H1 (cell line): ENCODE results near the gene SLC15A2. TPM values are rescaled to one million over a fixed set of nuclear protein-coding genes. Genes with fewer than 3 reads are reported as not detected.

Experiments used
- CTCF ChIA-PET: fragments of 300-600 bp; sonication (Branson Sonifier 250); formaldehyde crosslinking; loops from one replicate; lab custom pipeline; 2021; ENCODE audit not compliant: partially characterized antibody; lab: Charles Lee
- POLR2A ChIA-PET: fragments of 300-600 bp; sonication (Branson Sonifier 250); formaldehyde crosslinking; loops from one replicate; lab custom pipeline; 2021; ENCODE audit warnings: inconsistent platforms; ENCODE audit not compliant: partially characterized antibody; lab: Charles Lee
- DNase-seq, 2 experiments: peaks; one replicate each; pipeline versions ENCODE4 v3.0.0 to v3.0.0-alpha.2; 2010 to 2022; ENCODE audit warnings: low spot score in 2 of 2, low read depth in 1 of 2, mixed read lengths in 1 of 2
- FAIRE-seq: peaks from 2 replicates; lab custom pipeline; 2011; peaks lifted over from hg19 to GRCh38; lab: Jason Lieb, UNC
- H2AFZ ChIP-seq: 2 replicates; pipeline ENCODE4 v1.8.1; 2012; ENCODE audit warnings: low read length, inconsistent platforms
- H2AK5ac ChIP-seq: 2 replicates; pipeline ENCODE4 v1.6.1; 2013; ENCODE audit warnings: low read depth, low read length
- H2BK120ac ChIP-seq: replicated peaks from 2 replicates; pipeline ENCODE3; 2013; ENCODE audit warnings: low read depth, low read length, inconsistent platforms
- H2BK12ac ChIP-seq: 2 replicates; pipeline ENCODE4 v1.6.1; 2013; ENCODE audit warnings: low read depth, low read length
- H2BK15ac ChIP-seq: 2 replicates; pipeline ENCODE4 v1.6.1; 2013; ENCODE audit warnings: low read length
- H2BK20ac ChIP-seq: 2 replicates; pipeline ENCODE4 v1.6.1; 2013; ENCODE audit warnings: low read length
- H2BK5ac ChIP-seq: 2 replicates; pipeline ENCODE4 v1.6.1; 2013; ENCODE audit warnings: low read depth, low read length
- H3K14ac ChIP-seq: 2 replicates; pipeline ENCODE4 v1.6.1; 2013; ENCODE audit warnings: inconsistent platforms; ENCODE audit not compliant: insufficient read length
- H3K18ac ChIP-seq: 2 replicates; pipeline ENCODE4 v1.6.1; 2013; ENCODE audit warnings: low read length; ENCODE audit errors: extremely low read depth
- H3K23ac ChIP-seq: 2 replicates; pipeline ENCODE4 v1.6.1; 2013; ENCODE audit warnings: inconsistent platforms; ENCODE audit not compliant: insufficient read length
- H3K23me2 ChIP-seq: 2 replicates; pipeline ENCODE4 v1.6.1; 2013; ENCODE audit warnings: low read depth, low read length
- H3K27ac ChIP-seq: 2 replicates; pipeline ENCODE4 v1.6.1; 2011; ENCODE audit warnings: low read depth, low read length, inconsistent platforms
- H3K27me3 ChIP-seq, 4 experiments: replicated peaks in 1 of 4; 1 replicate in 1 of 4; 2 replicates in 3 of 4; pipeline versions ENCODE4 v1.6.1 to v1.8.1; 2011 to 2013; ENCODE audit warnings: low read length in 3 of 4, mild to moderate bottlenecking in 3 of 4, inconsistent platforms in 2 of 4, mixed read lengths in 2 of 4, moderate library complexity in 1 of 4; ENCODE audit not compliant: control insufficient read depth in 3 of 4, insufficient read depth in 3 of 4; ENCODE audit errors: extremely low read depth in 1 of 4
- H3K36me3 ChIP-seq, 4 experiments: 2 replicates each; pipeline versions ENCODE4 v1.6.1 to v1.8.1; 2011 to 2013; ENCODE audit warnings: mild to moderate bottlenecking in 4 of 4, low read length in 3 of 4, moderate library complexity in 2 of 4, control low read depth in 1 of 4, inconsistent platforms in 1 of 4; ENCODE audit not compliant: insufficient read depth in 4 of 4, control insufficient read depth in 2 of 4
- H3K4ac ChIP-seq: replicated peaks from 2 replicates; pipeline ENCODE3; 2013; ENCODE audit warnings: low read length, low read depth, mixed read lengths, inconsistent platforms; ENCODE audit not compliant: insufficient read length
- H3K4me1 ChIP-seq, 4 experiments: replicated peaks in 1 of 4; 1 replicate in 1 of 4; 2 replicates in 3 of 4; pipeline versions ENCODE4 v1.6.1 to v1.8.1; 2011 to 2013; ENCODE audit warnings: low read length in 3 of 4, inconsistent platforms in 2 of 4, mixed read lengths in 1 of 4; ENCODE audit not compliant: insufficient read depth in 4 of 4, control insufficient read depth in 3 of 4
- H3K4me2 ChIP-seq, 2 experiments: 2 replicates each; pipeline versions ENCODE4 v1.6.1 to v1.8.1; 2011 to 2013; ENCODE audit warnings: low read depth in 2 of 2, low read length in 2 of 2, control low read depth in 1 of 2, inconsistent platforms in 1 of 2, mild to moderate bottlenecking in 1 of 2; ENCODE audit not compliant: insufficient read depth in 1 of 2
- H3K4me3 ChIP-seq, 4 experiments: fragments of 200-600, 300-600 bp in 1 of 4; sonication (generic), shearing (Covaris generic), sonication (Bioruptor Twin) in 1 of 4; 2 replicates each; pipeline versions ENCODE4 v1.5.1 to v1.8.1; 2011 to 2016; ENCODE audit warnings: low read length in 4 of 4, low read depth in 3 of 4, control low read depth in 2 of 4, inconsistent platforms in 2 of 4, mild to moderate bottlenecking in 2 of 4, mixed read lengths in 1 of 4, moderate library complexity in 1 of 4; ENCODE audit not compliant: insufficient read depth in 2 of 4; ENCODE audit errors: extremely low read depth in 1 of 4
- H3K56ac ChIP-seq: replicated peaks from 2 replicates; pipeline ENCODE3; 2013; ENCODE audit warnings: low read depth, mild to moderate bottlenecking, mixed read lengths, low read length, inconsistent platforms; ENCODE audit not compliant: insufficient read length
- H3K79me1 ChIP-seq: 2 replicates; pipeline ENCODE4 v1.6.1; 2013; ENCODE audit warnings: low read depth, low read length, control low read depth
- H3K79me2 ChIP-seq, 2 experiments: 2 replicates each; pipeline versions ENCODE4 v1.6.1 to v1.8.1; 2012 to 2013; ENCODE audit warnings: low read length in 2 of 2, mild to moderate bottlenecking in 2 of 2, inconsistent platforms in 1 of 2; ENCODE audit not compliant: insufficient read depth in 2 of 2, control insufficient read depth in 1 of 2
- H3K9ac ChIP-seq, 4 experiments: replicated peaks in 1 of 4; 1 replicate in 1 of 4; 2 replicates in 3 of 4; pipeline versions ENCODE4 v1.6.1 to v1.8.1; 2011 to 2013; ENCODE audit warnings: low read depth in 3 of 4, low read length in 3 of 4, control low read depth in 2 of 4, mild to moderate bottlenecking in 2 of 4, moderate library complexity in 2 of 4, inconsistent platforms in 1 of 4; ENCODE audit errors: extremely low read depth in 1 of 4
- H3K9me3 ChIP-seq, 2 experiments: 2 replicates each; pipeline versions ENCODE4 v1.6.1 to v1.8.1; 2012 to 2013; ENCODE audit warnings: mild to moderate bottlenecking in 2 of 2, moderate library complexity in 2 of 2, control low read depth in 1 of 2, inconsistent platforms in 1 of 2, low read depth in 1 of 2, low read length in 1 of 2, mixed read lengths in 1 of 2; ENCODE audit not compliant: insufficient read depth in 2 of 2
- H4K20me1 ChIP-seq, 2 experiments: replicated peaks in 1 of 2; 2 replicates each; pipeline versions ENCODE3 to v1.8.1; 2011 to 2013; ENCODE audit warnings: inconsistent platforms in 2 of 2, low read length in 2 of 2, mild to moderate bottlenecking in 1 of 2; ENCODE audit not compliant: insufficient read depth in 2 of 2, control insufficient read depth in 1 of 2
- H4K5ac ChIP-seq: 2 replicates; pipeline ENCODE4 v1.6.1; 2013; ENCODE audit warnings: low read length, low read depth, mixed read lengths, inconsistent platforms; ENCODE audit not compliant: insufficient read length
- H4K8ac ChIP-seq: 2 replicates; pipeline ENCODE4 v1.8.0; 2013; ENCODE audit warnings: mild to moderate bottlenecking, moderate library complexity, low read length, inconsistent platforms; ENCODE audit not compliant: insufficient read depth; ENCODE audit errors: extremely low read depth
- H4K91ac ChIP-seq: replicated peaks from 2 replicates; pipeline ENCODE3; 2013; ENCODE audit warnings: low read length, mixed read lengths, inconsistent platforms; ENCODE audit not compliant: insufficient read length
- CEBPB ChIP-seq: IDR thresholded peaks from 2 replicates; pipeline ENCODE4 v1.6.1; 2012; ENCODE audit warnings: low read depth, low read length
- CHD2 ChIP-seq: IDR thresholded peaks from 2 replicates; pipeline ENCODE4 v1.6.1; 2012; ENCODE audit warnings: low read length, improper control_type of control experiment
- E2F6 ChIP-seq: IDR thresholded peaks from 2 replicates; pipeline ENCODE4 v1.6.1; 2012; ENCODE audit warnings: inconsistent platforms
- JUND ChIP-seq: IDR thresholded peaks from 2 replicates; pipeline ENCODE4 v1.6.1; 2011; ENCODE audit warnings: mild to moderate bottlenecking, improper control_type of control experiment, low read length
- POLR2AphosphoS5 ChIP-seq: IDR thresholded peaks from 2 replicates; pipeline ENCODE4 v1.6.1; 2011; ENCODE audit warnings: low read depth, low read length
- POU5F1 ChIP-seq: IDR thresholded peaks from 2 replicates; pipeline ENCODE4 v1.6.1; 2011; ENCODE audit warnings: low read depth, mild to moderate bottlenecking, low read length, moderate library complexity
- RBBP5 ChIP-seq: IDR thresholded peaks from 2 replicates; pipeline ENCODE4 v1.7.1; 2012; ENCODE audit warnings: low read depth, mild to moderate bottlenecking, inconsistent platforms, low read length, moderate library complexity, borderline replicate concordance
- SRF ChIP-seq: IDR thresholded peaks from 2 replicates; pipeline ENCODE4 v1.6.1; 2011; ENCODE audit warnings: mild to moderate bottlenecking, low read depth, low read length, moderate library complexity
- TAF7 ChIP-seq: optimal IDR thresholded peaks from 2 replicates; pipeline ENCODE3; 2011; ENCODE audit warnings: low read depth, mild to moderate bottlenecking, inconsistent platforms, low read length, moderate library complexity, borderline replicate concordance
- USF2 ChIP-seq: IDR thresholded peaks from 2 replicates; pipeline ENCODE4 v1.6.1; 2011; ENCODE audit warnings: low read length, improper control_type of control experiment
- polyA plus RNA-seq, 7 experiments: library from polyadenylated mRNA; depleted of rRNA in 3 of 7; stranded (reverse) in 5 of 7; unstranded in 2 of 7; fragments of >200 nt in 5 of 7; fragments of 200-250 nt in 2 of 7; gene quantifications; 1 replicate in 5 of 7; 2 replicates in 1 of 7; 4 replicates in 1 of 7; pipeline versions ENCODE4 v1.2.1 to v1.2.3, GENCODE V29; 2011 to 2013; ENCODE audit warnings: missing spikeins in 2 of 7, mixed read lengths in 2 of 7
- total RNA-seq: library from RNA; stranded (reverse); fragmentation: NEBNext Ultra II Directional; extraction: Animal tissue kit (Norgen Biotek cat#: 25700); gene quantifications from 2 replicates; pipeline ENCODE4 v1.2.1, GENCODE V29; 2021

SLC15A2 gene
- total and polyA plus RNA-seq, 2 of the 8 experiments (the other 6 are each of a cell fraction or from before 2014, with no cell fraction given) = 2.0 to 3.6 TPM

GRCh38 chr3:121979734-121980449, 85.7 kb downstream of the SLC15A2 start:
- no peak overlapping the region for H2BK15ac ChIP-seq
- no peak overlapping the region for H3K4me3 ChIP-seq
- H3K9me3 ChIP-seq = peaks cover 8 to 16% of the 10 kb centered on the region in 2 experiments
- H4K8ac ChIP-seq = no peak overlapping the region
- H3K18ac ChIP-seq = no peak overlapping the region
- no peak overlapping the region for H2AFZ ChIP-seq
- no peak overlapping the region for H3K56ac ChIP-seq
- H3K79me2 ChIP-seq = no peaks in the 10 kb centered on the region
- no peaks in the 10 kb centered on the region for H3K79me1 ChIP-seq
- FAIRE-seq (no peak), DNase-seq (no peak)
- no peak for TF ChIP-seq CEBPB
- no peak for TF ChIP-seq CHD2
- no peak for TF ChIP-seq SRF
- no peak for TF ChIP-seq TAF7
- no peak for TF ChIP-seq USF2
- TF ChIP-seq RBBP5 = no peak
- TF ChIP-seq JUND = no peak
- no peak for TF ChIP-seq POU5F1
- no peak for TF ChIP-seq POLR2AphosphoS5
- TF ChIP-seq E2F6 = no peak
- H2BK120ac ChIP-seq = no peak overlapping the region
- no peak overlapping the region for H2BK12ac ChIP-seq
- H2AK5ac ChIP-seq = no peak overlapping the region
- H3K36me3 ChIP-seq = no peaks in the 10 kb centered on the region
- no peaks in the 10 kb centered on the region for H3K4me1 ChIP-seq
- no peak overlapping the region for H3K27ac ChIP-seq
- no peaks in the 10 kb centered on the region for H3K23me2 ChIP-seq
- H4K20me1 ChIP-seq = no peaks in the 10 kb centered on the region
- H2BK5ac ChIP-seq = no peak overlapping the region
- H3K23ac ChIP-seq = no peak overlapping the region
- no peak overlapping the region for H3K4ac ChIP-seq
- H3K9ac ChIP-seq = no peak overlapping the region
- ChIA-PET POLR2A (no interaction called here), CTCF (no interaction called here)
- no peak overlapping the region for H3K4me2 ChIP-seq
- no peak overlapping the region for H4K5ac ChIP-seq
- no peak overlapping the region for H3K14ac ChIP-seq
- no peak overlapping the region for H4K91ac ChIP-seq
- H3K27me3 ChIP-seq = no peaks in the 10 kb centered on the region
- no peak overlapping the region for H2BK20ac ChIP-seq
